Posterior vena cava (tissue), 2 donors: ENCODE measurements around the gene RNMT. TPM values are rescaled to one million over a fixed set of nuclear protein-coding genes. Genes with fewer than 3 reads are reported as not detected.

ENCODE experiments used
- DNase-seq: peaks from one replicate; pipeline ENCODE4 v3.0.0-alpha.2; 2020; ENCODE audit warnings: low spot score
- intact Hi-C, 2 donors: fragments of 100-400 bp; cut with DNase I; formaldehyde crosslinking; loops; one replicate each; pipeline versions ENCODE4 v1.14.1 to v1.14.2; 2022 to 2023
- total RNA-seq, 2 donors: library from RNA; stranded (reverse); fragmentation: NEBNext Ultra II Directional; extraction: Animal tissue kit (Norgen Biotek cat#: 25700); gene quantifications; one replicate each; pipeline ENCODE4 v1.2.1, GENCODE V29; 2021
- donor health status: DM: yes; HTN: yes; CAD: no.
- donor health status: DM: yes; HTN: yes; CAD: no.

RNMT gene
- total RNA-seq, 2 donors from 2014 or later, result 28.8 to 33.3 TPM

DNA sequence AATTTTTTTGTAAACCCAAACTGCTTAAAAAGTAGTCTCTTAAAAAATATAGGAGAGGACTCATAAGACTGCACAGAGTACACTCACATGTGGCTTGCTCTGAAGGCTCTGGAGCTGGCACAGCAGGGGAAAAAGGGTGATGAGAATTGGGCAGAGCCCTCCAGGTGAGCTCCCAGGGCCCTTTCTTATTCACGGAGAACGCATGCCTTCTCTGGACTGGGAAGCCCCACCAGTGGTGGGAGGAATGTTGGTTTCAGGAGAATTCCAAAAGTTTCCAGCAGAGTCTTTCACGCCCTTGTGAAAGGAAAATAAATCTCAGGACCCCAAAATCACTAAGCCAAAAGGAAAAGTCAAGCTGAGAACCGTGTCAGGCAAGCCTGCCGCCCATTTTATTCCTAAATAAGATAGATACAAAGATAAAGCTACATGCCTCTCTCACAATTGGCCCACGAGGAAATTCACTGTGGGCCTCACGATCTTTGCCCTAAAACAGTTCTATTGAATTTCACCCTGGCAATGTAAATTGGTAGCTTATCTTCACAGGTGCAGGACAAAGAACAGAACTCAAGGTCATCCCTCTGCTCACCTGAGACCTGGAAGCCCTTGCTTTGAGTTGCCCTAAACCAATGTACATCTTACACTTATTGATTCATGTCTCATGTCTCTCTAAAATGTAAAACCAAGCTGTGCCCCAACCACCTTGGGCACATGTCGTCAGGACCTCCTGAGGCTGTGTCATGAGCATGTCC, 82.0 kb downstream of the RNMT start:
- DNase-seq, result no peak
- intact Hi-C loops, result no loop called here

DNA sequence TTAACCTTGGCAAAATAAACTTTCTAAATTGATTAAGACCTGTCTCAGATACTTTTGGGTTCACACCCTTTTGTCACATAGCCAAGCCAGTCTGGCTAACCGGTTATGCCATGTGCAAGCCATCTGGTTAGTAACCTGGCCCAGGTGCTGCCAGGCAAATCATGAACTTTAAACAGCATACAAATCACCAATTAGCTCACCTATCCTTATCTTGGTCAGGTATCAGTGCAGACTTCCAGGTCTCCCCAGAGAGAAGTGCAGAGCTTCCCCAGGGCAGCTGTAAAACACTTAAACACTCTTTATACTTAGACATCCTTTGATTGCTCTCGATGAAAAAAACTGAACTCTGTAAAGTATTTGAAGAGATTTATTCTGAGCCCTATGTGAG, 82.6 kb downstream of the RNMT start:
- intact Hi-C loops, result no loop called here
- no peak for DNase-seq

DNA sequence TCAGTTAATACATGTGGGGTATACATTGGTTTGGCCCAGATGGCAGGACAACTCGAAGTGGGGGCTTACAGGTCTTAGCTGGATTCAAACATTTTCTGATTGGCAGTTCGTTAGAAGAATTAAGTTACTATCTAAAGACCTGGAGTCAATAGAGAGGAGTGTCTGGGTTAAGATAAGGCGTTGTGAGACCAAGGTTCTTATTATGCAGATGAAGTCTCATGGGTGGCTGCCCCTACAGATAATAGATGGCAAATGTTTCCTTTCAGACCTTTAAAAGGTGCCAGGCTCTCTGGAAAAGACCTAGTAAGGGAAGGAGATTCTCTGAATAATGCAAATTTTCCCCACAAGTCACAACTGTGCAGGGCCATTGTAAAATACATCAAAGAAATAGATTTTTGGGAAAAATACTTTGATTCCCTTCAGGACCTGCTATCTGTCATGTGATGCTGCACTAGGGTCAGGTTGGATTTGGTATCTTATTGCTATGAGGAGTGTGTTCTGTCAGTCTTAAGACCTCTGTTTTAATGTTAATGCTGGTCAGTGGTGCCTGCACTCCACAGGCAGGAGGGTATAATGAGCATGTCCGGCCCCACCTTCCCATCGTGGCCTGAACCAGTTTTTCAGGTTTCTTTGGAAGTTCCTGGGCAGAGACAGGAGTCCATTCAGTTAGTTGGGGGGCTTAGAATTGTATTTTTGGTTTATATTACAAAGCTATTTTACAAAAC, 83.2 kb downstream of the RNMT start:
- DNase-seq, result no peak
- intact Hi-C loops, result no loop called here

DNA sequence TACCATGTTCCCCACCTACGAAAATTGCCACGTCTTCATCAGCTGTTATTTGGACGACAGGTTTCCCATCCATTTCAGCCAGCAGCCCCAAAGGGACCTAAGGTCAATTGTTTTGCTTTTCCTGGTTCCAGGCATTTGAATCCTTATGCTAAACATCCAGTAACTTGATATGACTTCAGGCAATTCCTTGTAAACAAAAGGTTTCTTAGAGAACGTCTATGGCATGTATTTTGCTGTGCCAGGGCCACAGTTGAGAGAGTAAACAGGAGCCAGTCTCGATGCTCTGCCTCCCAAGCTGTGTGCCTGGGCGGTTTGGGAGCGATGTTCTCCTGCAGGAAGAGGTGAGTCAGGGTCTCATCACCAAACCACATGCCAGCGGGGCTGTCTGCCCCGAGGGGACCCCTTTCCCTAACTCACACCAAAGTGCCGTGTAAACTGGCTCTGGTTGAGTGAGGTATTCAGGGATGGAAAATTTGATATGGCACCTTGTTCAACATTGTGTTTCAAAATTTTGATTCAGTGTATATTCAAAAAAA, 84.5 kb downstream of the RNMT start:
- no peak for DNase-seq
- intact Hi-C loops, result no loop called here

DNA sequence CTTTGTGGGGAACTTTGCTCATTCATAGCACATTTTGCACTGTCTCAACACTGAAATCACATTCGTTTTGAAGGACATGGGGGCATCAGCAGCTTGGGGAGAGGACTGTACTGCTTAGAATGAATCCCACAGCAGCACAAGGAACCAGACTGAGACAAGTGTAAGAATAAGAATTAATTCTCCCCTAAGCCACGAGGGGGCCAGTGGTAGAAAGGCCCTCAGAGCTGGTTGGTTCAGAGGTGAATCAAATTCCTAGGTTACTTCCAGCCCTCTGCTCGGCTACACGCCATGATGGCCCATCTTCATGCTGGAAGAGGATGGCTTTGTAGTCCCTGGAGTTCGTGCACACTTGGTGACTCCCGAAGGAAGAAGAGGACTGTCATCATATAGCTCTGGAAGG, 85.5 kb downstream of the RNMT start:
- DNase-seq, result no peak
- intact Hi-C loops, result no loop called here

DNA sequence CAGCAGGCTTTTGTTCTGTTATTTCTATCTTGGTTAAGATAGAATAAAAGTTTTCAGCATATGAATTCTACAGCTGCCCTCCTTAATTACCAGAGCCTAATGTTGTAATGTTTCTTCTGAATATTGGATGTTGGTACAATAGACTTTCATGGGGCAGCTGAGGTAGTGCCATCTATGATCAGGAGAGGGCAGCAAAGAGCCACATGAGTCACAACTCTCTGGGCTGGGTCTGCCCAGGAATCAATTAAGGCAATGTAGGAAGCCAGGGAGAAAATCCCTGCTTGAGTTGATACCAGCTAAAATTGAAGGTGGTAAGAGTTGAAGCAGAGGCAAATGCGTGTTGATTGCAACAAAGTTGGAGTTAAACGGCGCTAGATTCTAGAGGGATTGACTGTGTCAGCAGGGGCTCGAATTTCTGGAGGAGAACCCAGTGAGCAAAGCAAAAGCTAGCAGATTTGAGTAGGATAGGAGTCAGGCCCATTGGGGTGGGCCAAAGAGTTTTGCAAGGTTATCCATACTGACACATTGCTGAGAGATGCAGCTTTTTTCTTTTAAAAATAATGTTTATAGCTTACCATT, 86.9 kb downstream of the RNMT start:
- intact Hi-C loops, result no loop called here
- DNase-seq, result no peak

Other genes starting within 250 kb of the RNMT start
- 10 to 100 TPM; 12.9 to 18.4 TPM for gene FAM210A, start 115 bp upstream of the RNMT start, total RNA-seq
- gene MC5R, start 97.5 kb downstream of the RNMT start, total RNA-seq, result not detected
- not detected for gene MC2R, start 188.9 kb downstream of the RNMT start, total RNA-seq